Fibroblast of lung (primary cell): Measurements from ENCODE around the gene FAH. TPM values are rescaled to one million over a fixed set of nuclear protein-coding genes. Genes with fewer than 3 reads are reported as not detected.

Source experiments
- DNase-seq, 2 donors: peaks; one replicate each; pipeline versions ENCODE4 v3.0.0 to v3.0.0-alpha.2; 2010; ENCODE audit warnings: low read depth in 2 of 2
- H2AFZ ChIP-seq: 2 replicates; pipeline ENCODE4 v1.5.1; 2012; ENCODE audit warnings: low read length, control low read depth, inconsistent platforms
- H3K27ac ChIP-seq: 2 replicates; pipeline ENCODE4 v1.5.1; 2011; ENCODE audit warnings: low read length, control low read depth; ENCODE audit not compliant: insufficient read depth
- H3K27me3 ChIP-seq: 2 replicates; pipeline ENCODE4 v1.5.1; 2011; ENCODE audit warnings: mild to moderate bottlenecking, low read length; ENCODE audit not compliant: control insufficient read depth, insufficient read depth
- H3K36me3 ChIP-seq: 2 replicates; pipeline ENCODE4 v1.5.1; 2011; ENCODE audit warnings: low read length; ENCODE audit not compliant: control insufficient read depth, insufficient read depth
- H3K4me1 ChIP-seq: 2 replicates; pipeline ENCODE4 v1.5.1; 2011; ENCODE audit warnings: low read length; ENCODE audit not compliant: control insufficient read depth, insufficient read depth; ENCODE audit errors: extremely low read depth
- H3K4me2 ChIP-seq: 2 replicates; pipeline ENCODE4 v1.5.1; 2011; ENCODE audit warnings: low read length, control low read depth; ENCODE audit not compliant: insufficient read depth; ENCODE audit errors: extremely low read depth
- H3K4me3 ChIP-seq, 4 experiments: fragments of 200-600 bp in 1 of 4; sonication (generic) in 1 of 4; replicated peaks in 1 of 4; 2 replicates each; pipeline ENCODE4 v1.5.1; 2011 to 2016; ENCODE audit warnings: low read length in 4 of 4, low read depth in 3 of 4, mild to moderate bottlenecking in 3 of 4, control low read depth in 2 of 4, inconsistent platforms in 1 of 4, mixed read lengths in 1 of 4; ENCODE audit not compliant: insufficient read depth in 1 of 4; ENCODE audit errors: control extremely low read depth in 1 of 4
- H3K79me2 ChIP-seq: 2 replicates; pipeline ENCODE4 v1.5.1; 2012; ENCODE audit warnings: mild to moderate bottlenecking, low read length, inconsistent platforms; ENCODE audit not compliant: control insufficient read depth, insufficient read depth
- H3K9ac ChIP-seq: 2 replicates; pipeline ENCODE4 v1.5.1; 2011; ENCODE audit warnings: mild to moderate bottlenecking, low read length, control low read depth; ENCODE audit not compliant: insufficient read depth
- H3K9me3 ChIP-seq: 2 replicates; pipeline ENCODE4 v1.5.1; 2012; ENCODE audit warnings: low read depth, low read length; ENCODE audit not compliant: control insufficient read depth, insufficient read depth
- H4K20me1 ChIP-seq: 2 replicates; pipeline ENCODE4 v1.5.1; 2011; ENCODE audit warnings: low read length; ENCODE audit not compliant: control insufficient read depth, insufficient read depth; ENCODE audit errors: extremely low read depth
- EZH2 ChIP-seq: IDR thresholded peaks from 2 replicates; pipeline ENCODE4 v1.5.1; 2012; ENCODE audit warnings: low read length, control low read depth, mild to moderate bottlenecking; ENCODE audit errors: missing control alignments
- polyA plus RNA-seq, 2 donors: library from polyadenylated mRNA; depleted of rRNA in 1 of 2; stranded (reverse) in 1 of 2; unstranded in 1 of 2; fragments of >200 nt; gene quantifications; 2 replicates each; pipeline ENCODE4 v1.2.1, GENCODE V29; 2011 to 2012; ENCODE audit warnings: missing spikeins in 1 of 2
- total RNA-seq: library from RNA; depleted of rRNA; stranded (reverse); fragments of >200 nt; gene quantifications from 2 replicates; pipeline ENCODE4 v1.2.1, GENCODE V29; 2014
- TF ChIP-seq, protein P1 (sequence below), 2 donors: IDR thresholded peaks in 1 of 2; conservative IDR thresholded peaks in 1 of 2; 1 replicate in 1 of 2; 2 replicates in 1 of 2; pipeline ENCODE4 v1.5.1; 2011 to 2012; ENCODE audit warnings: low read length in 2 of 2, control low read depth in 1 of 2, inconsistent platforms in 1 of 2, low read depth in 1 of 2, mild to moderate bottlenecking in 1 of 2

The FAH gene
- total and polyA plus RNA-seq, 2 donors (not counting 1 experiment from before 2014, with no cell fraction given), result 24.4 to 58.6 TPM

DNA sequence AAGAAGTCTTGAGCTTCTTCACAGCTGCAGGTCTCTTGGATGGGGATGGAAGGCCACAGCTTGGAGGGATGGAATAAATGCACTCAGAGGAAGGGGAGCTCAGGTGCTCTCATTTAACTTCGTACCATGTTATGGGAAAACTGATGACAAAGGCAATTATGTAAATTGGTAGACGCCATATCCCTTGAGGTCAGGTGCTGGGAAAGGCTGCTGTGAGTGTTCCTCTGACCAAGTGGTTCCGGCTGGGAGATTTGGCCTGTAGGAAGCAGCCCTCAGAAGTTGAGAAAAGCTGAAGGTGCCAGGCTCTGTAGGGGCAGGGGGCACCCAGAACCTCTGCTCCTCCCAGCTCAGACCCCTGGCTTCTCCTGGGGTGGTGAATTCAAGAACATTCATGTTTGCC is 47.1 kb downstream of the FAH start:
- no peak for DNase-seq
- no peak overlapping the region for H3K4me3 ChIP-seq
- no peak for TF ChIP-seq EZH2
- TF ChIP-seq, protein P1, sequence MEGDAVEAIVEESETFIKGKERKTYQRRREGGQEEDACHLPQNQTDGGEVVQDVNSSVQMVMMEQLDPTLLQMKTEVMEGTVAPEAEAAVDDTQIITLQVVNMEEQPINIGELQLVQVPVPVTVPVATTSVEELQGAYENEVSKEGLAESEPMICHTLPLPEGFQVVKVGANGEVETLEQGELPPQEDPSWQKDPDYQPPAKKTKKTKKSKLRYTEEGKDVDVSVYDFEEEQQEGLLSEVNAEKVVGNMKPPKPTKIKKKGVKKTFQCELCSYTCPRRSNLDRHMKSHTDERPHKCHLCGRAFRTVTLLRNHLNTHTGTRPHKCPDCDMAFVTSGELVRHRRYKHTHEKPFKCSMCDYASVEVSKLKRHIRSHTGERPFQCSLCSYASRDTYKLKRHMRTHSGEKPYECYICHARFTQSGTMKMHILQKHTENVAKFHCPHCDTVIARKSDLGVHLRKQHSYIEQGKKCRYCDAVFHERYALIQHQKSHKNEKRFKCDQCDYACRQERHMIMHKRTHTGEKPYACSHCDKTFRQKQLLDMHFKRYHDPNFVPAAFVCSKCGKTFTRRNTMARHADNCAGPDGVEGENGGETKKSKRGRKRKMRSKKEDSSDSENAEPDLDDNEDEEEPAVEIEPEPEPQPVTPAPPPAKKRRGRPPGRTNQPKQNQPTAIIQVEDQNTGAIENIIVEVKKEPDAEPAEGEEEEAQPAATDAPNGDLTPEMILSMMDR (conservative IDR thresholded peaks at IDR 0.05 in 1 of 2, IDR thresholded peaks at IDR 0.05 in 1 of 2; ENCODE audit: low read depth in 1 of 2, low read length in 2 of 2), result no peak
- H3K4me2 ChIP-seq, result no peak overlapping the region
- H4K20me1 ChIP-seq, result no peaks in the 10 kb centered on the region
- H2AFZ ChIP-seq, result no peak overlapping the region
- H3K9ac ChIP-seq, result no peak overlapping the region
- H3K9me3 ChIP-seq, result no peaks in the 10 kb centered on the region
- H3K4me1 ChIP-seq, result no peaks in the 10 kb centered on the region
- H3K79me2 ChIP-seq, result no peaks in the 10 kb centered on the region
- H3K27ac ChIP-seq, result no peak overlapping the region
- H3K36me3 ChIP-seq, result no peaks in the 10 kb centered on the region
- H3K27me3 ChIP-seq, result no peaks in the 10 kb centered on the region

- H3K4me3 ChIP-seq, result no peak overlapping the region
- H3K79me2 ChIP-seq, result no peaks in the 10 kb centered on the region
- H3K27ac ChIP-seq, result no peak overlapping the region
- H4K20me1 ChIP-seq, result no peaks in the 10 kb centered on the region
- H3K36me3 ChIP-seq, result no peaks in the 10 kb centered on the region
- no peaks in the 10 kb centered on the region for H3K27me3 ChIP-seq
- H3K4me2 ChIP-seq, result no peak overlapping the region
- TF ChIP-seq, protein P1 (conservative IDR thresholded peaks at IDR 0.05 in 1 of 2, IDR thresholded peaks at IDR 0.05 in 1 of 2; ENCODE audit: low read depth in 1 of 2, low read length in 2 of 2), result no peak
- no peak for TF ChIP-seq EZH2
- H3K4me1 ChIP-seq, result no peaks in the 10 kb centered on the region
- H3K9me3 ChIP-seq, result no peaks in the 10 kb centered on the region
- no peak for DNase-seq
- H3K9ac ChIP-seq, result no peak overlapping the region
- no peak overlapping the region for H2AFZ ChIP-seq
These were observed 48.6 kb downstream of the FAH start for GRCh38 chr15:80201256-80202015.

DNA sequence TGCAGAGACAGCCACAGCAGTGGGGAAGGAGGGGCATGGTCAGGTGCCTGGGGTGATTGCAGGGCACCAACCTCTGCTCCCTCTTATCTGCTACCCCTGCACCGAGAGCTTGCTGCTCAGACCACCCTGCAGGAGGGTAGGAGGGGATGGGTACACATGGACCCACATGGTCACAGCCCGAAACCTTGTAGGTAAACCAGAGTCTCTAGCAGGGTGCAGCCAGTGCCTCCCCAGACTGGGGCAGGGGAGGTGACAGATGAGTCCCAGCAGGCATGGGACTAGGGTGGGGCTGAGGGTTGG is 49.2 kb downstream of the FAH start:
- H3K27ac ChIP-seq, result no peak overlapping the region
- no peak overlapping the region for H2AFZ ChIP-seq
- no peak overlapping the region for H3K4me2 ChIP-seq
- H4K20me1 ChIP-seq, result no peaks in the 10 kb centered on the region
- H3K79me2 ChIP-seq, result no peaks in the 10 kb centered on the region
- no peak for TF ChIP-seq EZH2
- TF ChIP-seq, protein P1 (conservative IDR thresholded peaks at IDR 0.05 in 1 of 2, IDR thresholded peaks at IDR 0.05 in 1 of 2; ENCODE audit: low read depth in 1 of 2, low read length in 2 of 2), result no peak
- no peak overlapping the region for H3K9ac ChIP-seq
- no peaks in the 10 kb centered on the region for H3K36me3 ChIP-seq
- no peaks in the 10 kb centered on the region for H3K27me3 ChIP-seq
- no peak for DNase-seq
- no peaks in the 10 kb centered on the region for H3K4me1 ChIP-seq
- H3K9me3 ChIP-seq, result no peaks in the 10 kb centered on the region
- H3K4me3 ChIP-seq, result no peak overlapping the region
